K562 (cell line): Measurements from ENCODE around the gene LRP3.

Experiments used
- HNRNPLL ChIP-seq: fragments of 200-400 bp; formaldehyde crosslinking; IDR thresholded peaks from 2 replicates; pipeline ENCODE4 v1.6.1; 2017; ENCODE audit warnings: low read length, low read depth, mild to moderate bottlenecking; ENCODE audit not compliant: poor library complexity, severe bottlenecking
- KLF10 ChIP-seq: fragments of 250-450 bp; sonication (Bioruptor Pico); IDR thresholded peaks from 2 replicates; pipeline ENCODE4 v1.6.1; 2021; ENCODE audit warnings: matching md5 sums
- POLR2AphosphoS5 ChIP-seq: IDR thresholded peaks from 2 replicates; pipeline ENCODE4 v1.6.1; 2011; ENCODE audit warnings: mild to moderate bottlenecking, low read depth, low read length, moderate library complexity; ENCODE audit not compliant: control insufficient read depth, insufficient read depth
- POLR2G ChIP-seq: fragments of 200-400 bp; formaldehyde crosslinking; IDR thresholded peaks from 2 replicates; pipeline ENCODE4 v1.6.1; 2017; ENCODE audit warnings: low read depth, mild to moderate bottlenecking, antibody characterized with exemption, low read length, moderate library complexity
- RCOR1 ChIP-seq, 2 experiments: IDR thresholded peaks; 2 replicates each; pipeline ENCODE4 v1.6.1; 2012; ENCODE audit warnings: low read depth in 2 of 2, low read length in 2 of 2, borderline replicate concordance in 1 of 2, improper control_type of control experiment in 1 of 2
- SRF ChIP-seq, 2 experiments: fragments of 250-450, 450-650 bp in 1 of 2; sonication (Bioruptor Pico) in 1 of 2; sonication (generic) in 1 of 2; formaldehyde crosslinking; IDR thresholded peaks; 2 replicates each; pipeline versions ENCODE4 v1.5.0 to v1.5.1; 2020 to 2022; ENCODE audit warnings: mild to moderate bottlenecking in 1 of 2, missing genetic modification reagents in 1 of 2
- ZNF3 ChIP-seq: fragments of 250-450 bp; sonication (Bioruptor Pico); IDR thresholded peaks from 2 replicates; pipeline ENCODE4 v1.5.0; 2021; ENCODE audit warnings: mild to moderate bottlenecking, moderate library complexity
- TF ChIP-seq, protein P1 (sequence below), 3 experiments: IDR thresholded peaks in 2 of 3; conservative IDR thresholded peaks in 1 of 3; 2 replicates each; pipeline ENCODE4 v1.5.1; 2011 to 2012; ENCODE audit warnings: low read length in 3 of 3, mild to moderate bottlenecking in 3 of 3, control low read depth in 2 of 3, improper control_type of control experiment in 1 of 3, inconsistent platforms in 1 of 3, low read depth in 1 of 3, mixed read lengths in 1 of 3, moderate library complexity in 1 of 3; ENCODE audit not compliant: insufficient read depth in 2 of 3
- TF ChIP-seq, protein P2 (sequence below): fragments of 200-400 bp; formaldehyde crosslinking; IDR thresholded peaks from 2 replicates; pipeline ENCODE4 v1.6.1; 2017; ENCODE audit warnings: mild to moderate bottlenecking, low read depth, low read length, moderate library complexity
- TF ChIP-seq, protein P3 (sequence below): sonication (generic); formaldehyde crosslinking; IDR thresholded peaks from 2 replicates; pipeline ENCODE4 v1.8.0; 2023; ENCODE audit warnings: mild to moderate bottlenecking, missing genetic modification reagents
- TF ChIP-seq, protein P4 (sequence below), 2 experiments: IDR thresholded peaks; 2 replicates each; pipeline ENCODE4 v1.6.1; 2011; ENCODE audit warnings: borderline replicate concordance in 1 of 2, control low read depth in 1 of 2, low read depth in 1 of 2, low read length in 1 of 2, mild to moderate bottlenecking in 1 of 2, mixed read lengths in 1 of 2, moderate library complexity in 1 of 2; ENCODE audit not compliant: insufficient read depth in 1 of 2, insufficient read length in 1 of 2, poor library complexity in 1 of 2, severe bottlenecking in 1 of 2; ENCODE audit errors: extremely low read depth in 1 of 2

DNA sequence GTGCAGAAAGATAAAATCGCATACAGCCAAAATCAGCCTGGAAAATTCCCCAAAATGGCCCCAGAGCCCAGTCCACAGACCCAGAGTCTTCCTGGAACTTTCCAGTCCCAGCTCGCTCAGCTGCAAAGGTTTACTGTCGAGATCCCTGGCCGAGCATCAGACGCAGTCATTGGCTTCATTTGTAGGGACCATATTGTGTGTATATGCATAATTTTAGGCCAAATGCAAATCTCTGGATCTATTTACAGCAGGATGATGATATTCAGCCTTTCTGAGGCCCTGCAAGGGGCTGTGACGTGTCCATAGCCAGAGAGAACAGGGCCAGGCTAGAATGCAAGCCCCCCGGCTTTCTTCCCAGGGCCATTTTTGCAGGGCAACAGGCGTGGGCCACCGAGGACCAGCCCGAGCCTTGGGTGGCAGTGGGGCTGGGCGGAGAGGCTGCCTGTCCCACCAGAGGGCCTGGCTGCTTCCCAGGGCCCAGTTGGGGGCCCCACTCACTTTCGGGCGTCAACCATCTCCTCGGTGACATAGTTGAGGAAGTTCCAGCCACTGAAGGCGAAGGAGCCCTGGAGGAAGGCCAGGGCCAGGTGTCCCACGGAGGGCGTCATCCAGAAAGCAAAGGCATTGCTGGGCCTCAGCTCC lies 17.8 kb downstream of the LRP3 start:
- TF ChIP-seq, protein P1, sequence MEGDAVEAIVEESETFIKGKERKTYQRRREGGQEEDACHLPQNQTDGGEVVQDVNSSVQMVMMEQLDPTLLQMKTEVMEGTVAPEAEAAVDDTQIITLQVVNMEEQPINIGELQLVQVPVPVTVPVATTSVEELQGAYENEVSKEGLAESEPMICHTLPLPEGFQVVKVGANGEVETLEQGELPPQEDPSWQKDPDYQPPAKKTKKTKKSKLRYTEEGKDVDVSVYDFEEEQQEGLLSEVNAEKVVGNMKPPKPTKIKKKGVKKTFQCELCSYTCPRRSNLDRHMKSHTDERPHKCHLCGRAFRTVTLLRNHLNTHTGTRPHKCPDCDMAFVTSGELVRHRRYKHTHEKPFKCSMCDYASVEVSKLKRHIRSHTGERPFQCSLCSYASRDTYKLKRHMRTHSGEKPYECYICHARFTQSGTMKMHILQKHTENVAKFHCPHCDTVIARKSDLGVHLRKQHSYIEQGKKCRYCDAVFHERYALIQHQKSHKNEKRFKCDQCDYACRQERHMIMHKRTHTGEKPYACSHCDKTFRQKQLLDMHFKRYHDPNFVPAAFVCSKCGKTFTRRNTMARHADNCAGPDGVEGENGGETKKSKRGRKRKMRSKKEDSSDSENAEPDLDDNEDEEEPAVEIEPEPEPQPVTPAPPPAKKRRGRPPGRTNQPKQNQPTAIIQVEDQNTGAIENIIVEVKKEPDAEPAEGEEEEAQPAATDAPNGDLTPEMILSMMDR (IDR thresholded peaks at IDR 0.05 in 2 of 3, conservative IDR thresholded peaks at IDR 0.05 in 1 of 3; ENCODE audit: insufficient read depth in 2 of 3, low read depth in 1 of 3, low read length in 3 of 3), result no peak
- no peak for TF ChIP-seq POLR2AphosphoS5
- TF ChIP-seq, protein P2, sequence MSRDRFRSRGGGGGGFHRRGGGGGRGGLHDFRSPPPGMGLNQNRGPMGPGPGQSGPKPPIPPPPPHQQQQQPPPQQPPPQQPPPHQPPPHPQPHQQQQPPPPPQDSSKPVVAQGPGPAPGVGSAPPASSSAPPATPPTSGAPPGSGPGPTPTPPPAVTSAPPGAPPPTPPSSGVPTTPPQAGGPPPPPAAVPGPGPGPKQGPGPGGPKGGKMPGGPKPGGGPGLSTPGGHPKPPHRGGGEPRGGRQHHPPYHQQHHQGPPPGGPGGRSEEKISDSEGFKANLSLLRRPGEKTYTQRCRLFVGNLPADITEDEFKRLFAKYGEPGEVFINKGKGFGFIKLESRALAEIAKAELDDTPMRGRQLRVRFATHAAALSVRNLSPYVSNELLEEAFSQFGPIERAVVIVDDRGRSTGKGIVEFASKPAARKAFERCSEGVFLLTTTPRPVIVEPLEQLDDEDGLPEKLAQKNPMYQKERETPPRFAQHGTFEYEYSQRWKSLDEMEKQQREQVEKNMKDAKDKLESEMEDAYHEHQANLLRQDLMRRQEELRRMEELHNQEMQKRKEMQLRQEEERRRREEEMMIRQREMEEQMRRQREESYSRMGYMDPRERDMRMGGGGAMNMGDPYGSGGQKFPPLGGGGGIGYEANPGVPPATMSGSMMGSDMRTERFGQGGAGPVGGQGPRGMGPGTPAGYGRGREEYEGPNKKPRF, result no peak
- TF ChIP-seq, protein P3, sequence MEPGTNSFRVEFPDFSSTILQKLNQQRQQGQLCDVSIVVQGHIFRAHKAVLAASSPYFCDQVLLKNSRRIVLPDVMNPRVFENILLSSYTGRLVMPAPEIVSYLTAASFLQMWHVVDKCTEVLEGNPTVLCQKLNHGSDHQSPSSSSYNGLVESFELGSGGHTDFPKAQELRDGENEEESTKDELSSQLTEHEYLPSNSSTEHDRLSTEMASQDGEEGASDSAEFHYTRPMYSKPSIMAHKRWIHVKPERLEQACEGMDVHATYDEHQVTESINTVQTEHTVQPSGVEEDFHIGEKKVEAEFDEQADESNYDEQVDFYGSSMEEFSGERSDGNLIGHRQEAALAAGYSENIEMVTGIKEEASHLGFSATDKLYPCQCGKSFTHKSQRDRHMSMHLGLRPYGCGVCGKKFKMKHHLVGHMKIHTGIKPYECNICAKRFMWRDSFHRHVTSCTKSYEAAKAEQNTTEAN, result no peak
- no peak for TF ChIP-seq HNRNPLL
- TF ChIP-seq RCOR1 (IDR thresholded peaks at IDR 0.05; ENCODE audit: borderline replicate concordance in 1 of 2, low read depth in 2 of 2, low read length in 2 of 2), result no peak
- TF ChIP-seq ZNF3, result no peak
- TF ChIP-seq, protein P4, sequence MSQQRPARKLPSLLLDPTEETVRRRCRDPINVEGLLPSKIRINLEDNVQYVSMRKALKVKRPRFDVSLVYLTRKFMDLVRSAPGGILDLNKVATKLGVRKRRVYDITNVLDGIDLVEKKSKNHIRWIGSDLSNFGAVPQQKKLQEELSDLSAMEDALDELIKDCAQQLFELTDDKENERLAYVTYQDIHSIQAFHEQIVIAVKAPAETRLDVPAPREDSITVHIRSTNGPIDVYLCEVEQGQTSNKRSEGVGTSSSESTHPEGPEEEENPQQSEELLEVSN (IDR thresholded peaks at IDR 0.05; ENCODE audit: borderline replicate concordance in 1 of 2, extremely low read depth in 1 of 2, insufficient read depth in 1 of 2, insufficient read length in 1 of 2, low read depth in 1 of 2, low read length in 1 of 2, poor library complexity in 1 of 2, severe bottlenecking in 1 of 2), result no peak
- no peak for TF ChIP-seq POLR2G
- no peak for TF ChIP-seq KLF10 (CRISPR knock-in tag)
- TF ChIP-seq SRF (CRISPR knock-in tag; IDR thresholded peaks at IDR 0.05), result no peak
